H9 (cell line): Measurements from ENCODE around the gene KAZN. TPM values are rescaled to one million over a fixed set of nuclear protein-coding genes. Genes with fewer than 3 reads are reported as not detected.

Experiments used
- DNase-seq: peaks from one replicate; pipeline ENCODE4 v3.0.0-alpha.2; 2017
- H2AFZ ChIP-seq: one replicate; pipeline ENCODE4 v1.6.1; 2013; ENCODE audit warnings: mild to moderate bottlenecking, low read length, control low read depth, moderate library complexity
- H2AK5ac ChIP-seq: 2 replicates; pipeline ENCODE4 v1.6.1; 2013; ENCODE audit warnings: low read length, control low read depth, mixed read lengths; ENCODE audit not compliant: insufficient read length
- H2BK120ac ChIP-seq: one replicate; pipeline ENCODE4 v1.6.1; 2013; ENCODE audit warnings: low read depth, mild to moderate bottlenecking, low read length, control low read depth, inconsistent platforms; ENCODE audit not compliant: poor library complexity, severe bottlenecking
- H2BK12ac ChIP-seq: 2 replicates; pipeline ENCODE4 v1.6.1; 2013; ENCODE audit warnings: low read length, control low read depth, mixed read lengths, low read depth; ENCODE audit not compliant: insufficient read length
- H2BK15ac ChIP-seq: 2 replicates; pipeline ENCODE4 v1.6.1; 2013; ENCODE audit warnings: low read depth, low read length, control low read depth
- H2BK20ac ChIP-seq: one replicate; pipeline ENCODE4 v1.6.1; 2013; ENCODE audit warnings: low read depth, mild to moderate bottlenecking, low read length, control low read depth, inconsistent platforms; ENCODE audit not compliant: poor library complexity, severe bottlenecking
- H2BK5ac ChIP-seq: 2 replicates; pipeline ENCODE4 v1.6.1; 2013; ENCODE audit warnings: low read length, control low read depth, mixed read lengths; ENCODE audit not compliant: insufficient read length
- H3K14ac ChIP-seq: 2 replicates; pipeline ENCODE4 v1.6.1; 2013; ENCODE audit warnings: low read length, control low read depth; ENCODE audit not compliant: insufficient read depth
- H3K18ac ChIP-seq: 2 replicates; pipeline ENCODE4 v1.6.1; 2013; ENCODE audit warnings: low read depth, mild to moderate bottlenecking, mixed read lengths, low read length, control low read depth; ENCODE audit not compliant: insufficient read length
- H3K23ac ChIP-seq: 2 replicates; pipeline ENCODE4 v1.6.1; 2013; ENCODE audit warnings: low read length, control low read depth, mixed read lengths, low read depth; ENCODE audit not compliant: insufficient read length
- H3K23me2 ChIP-seq: 2 replicates; pipeline ENCODE4 v1.6.1; 2013; ENCODE audit warnings: low read depth, mild to moderate bottlenecking, mixed read lengths, low read length, control low read depth; ENCODE audit not compliant: insufficient read length, poor library complexity, severe bottlenecking
- H3K27ac ChIP-seq: 2 replicates; pipeline ENCODE4 v1.5.1; 2013; ENCODE audit warnings: low read length, control low read depth, mixed read lengths, low read depth; ENCODE audit not compliant: insufficient read length
- H3K27me3 ChIP-seq: 2 replicates; pipeline ENCODE4 v1.6.1; 2013; ENCODE audit warnings: low read length, control low read depth, inconsistent platforms; ENCODE audit not compliant: insufficient read depth
- H3K4ac ChIP-seq: 2 replicates; pipeline ENCODE4 v1.6.1; 2013; ENCODE audit warnings: low read depth, mild to moderate bottlenecking, control low read depth, inconsistent platforms, low read length, moderate library complexity
- H3K4me1 ChIP-seq: 2 replicates; pipeline ENCODE4 v1.6.1; 2013; ENCODE audit warnings: low read length, control low read depth, inconsistent platforms; ENCODE audit not compliant: insufficient read depth
- H3K4me2 ChIP-seq: 2 replicates; pipeline ENCODE4 v1.6.1; 2013; ENCODE audit warnings: low read length, control low read depth, mixed read lengths; ENCODE audit not compliant: insufficient read length, insufficient read depth
- H3K56ac ChIP-seq: 2 replicates; pipeline ENCODE4 v1.6.1; 2013; ENCODE audit warnings: low read depth, mild to moderate bottlenecking, mixed read lengths, low read length, control low read depth; ENCODE audit not compliant: insufficient read length
- H3K79me1 ChIP-seq: 2 replicates; pipeline ENCODE4 v1.6.1; 2013; ENCODE audit warnings: low read depth, mild to moderate bottlenecking, moderate library complexity, low read length, control low read depth, inconsistent platforms; ENCODE audit not compliant: insufficient read depth, poor library complexity, severe bottlenecking
- H3K79me2 ChIP-seq: 2 replicates; pipeline ENCODE4 v1.6.1; 2013; ENCODE audit warnings: low read length, control low read depth, inconsistent platforms; ENCODE audit not compliant: insufficient read depth
- H3K9ac ChIP-seq: 2 replicates; pipeline ENCODE4 v1.6.1; 2013; ENCODE audit warnings: low read length, control low read depth, mixed read lengths; ENCODE audit not compliant: insufficient read length; ENCODE audit errors: extremely low read depth
- H3K9me3 ChIP-seq: one replicate; pipeline ENCODE4 v1.6.1; 2013; ENCODE audit warnings: low read depth, low read length, inconsistent platforms; ENCODE audit not compliant: control insufficient read depth
- H3T11ph ChIP-seq: one replicate; pipeline ENCODE4 v1.6.1; 2013; ENCODE audit warnings: mild to moderate bottlenecking, low read length, control low read depth, inconsistent platforms
- H4K20me1 ChIP-seq: one replicate; pipeline ENCODE4 v1.6.1; 2013; ENCODE audit not compliant: control insufficient read depth, insufficient read length, insufficient read depth
- H4K5ac ChIP-seq: 2 replicates; pipeline ENCODE4 v1.6.1; 2013; ENCODE audit warnings: low read depth, mild to moderate bottlenecking, mixed read lengths, low read length, control low read depth; ENCODE audit not compliant: insufficient read length
- H4K8ac ChIP-seq: replicated peaks from 2 replicates; pipeline ENCODE4 v1.6.1; 2013; ENCODE audit warnings: low read length, control low read depth, mixed read lengths, low read depth; ENCODE audit not compliant: insufficient read length
- H4K91ac ChIP-seq: 2 replicates; pipeline ENCODE4 v1.6.1; 2013; ENCODE audit warnings: low read depth, mild to moderate bottlenecking, moderate library complexity, mixed read lengths, low read length, control low read depth; ENCODE audit not compliant: insufficient read length
- H3K27ac Mint-ChIP-seq, 3 experiments: 2 replicates in 2 of 3; 3 replicates in 1 of 3; pipeline ENCODE4 v1.8.0; 2020 to 2021; ENCODE audit warnings: mixed read lengths in 3 of 3, mild to moderate bottlenecking in 1 of 3, moderate library complexity in 1 of 3
- H3K27me3 Mint-ChIP-seq: 2 replicates; pipeline ENCODE4 v1.8.0; 2021; ENCODE audit warnings: low read depth, mild to moderate bottlenecking, moderate library complexity, mixed read lengths
- H3K36me3 Mint-ChIP-seq, 3 experiments: 2 replicates in 2 of 3; 3 replicates in 1 of 3; pipeline ENCODE4 v1.8.0; 2020 to 2021; ENCODE audit warnings: low read depth in 3 of 3, mixed read lengths in 3 of 3; ENCODE audit not compliant: insufficient read depth in 1 of 3
- H3K4me1 Mint-ChIP-seq, 2 experiments: 2 replicates each; pipeline ENCODE4 v1.8.0; 2020; ENCODE audit warnings: mixed read lengths in 2 of 2
- H3K4me3 Mint-ChIP-seq, 2 experiments: 2 replicates in 1 of 2; 3 replicates in 1 of 2; pipeline ENCODE4 v1.8.0; 2020 to 2021; ENCODE audit warnings: mild to moderate bottlenecking in 2 of 2, mixed read lengths in 2 of 2, moderate library complexity in 1 of 2
- H3K9me3 Mint-ChIP-seq, 2 experiments: 2 replicates in 1 of 2; 3 replicates in 1 of 2; pipeline ENCODE4 v1.8.0; 2020; ENCODE audit warnings: mild to moderate bottlenecking in 2 of 2, mixed read lengths in 2 of 2, moderate library complexity in 1 of 2
- WGBS: extraction: QIAGEN DNeasy Blood & Tissue Kit; methylation state at CpG from one replicate; pipeline ENCODE4 v1.1.7; 2013; ENCODE audit warnings: missing lambda C conversion rate, low lambda C conversion rate, mixed read lengths; ENCODE audit not compliant: insufficient read length; ENCODE audit errors: extremely low coverage; 5-methylcytosine and 5-hydroxymethylcytosine counted together
- total RNA-seq: library from RNA; stranded (reverse); gene quantifications from 2 replicates; pipeline ENCODE4 v1.2.1, GENCODE V29; 2021
- TF ChIP-seq, protein P1 (sequence below): fragments of 200-600 bp; sonication (generic); conservative IDR thresholded peaks from 3 replicates; pipeline ENCODE4 v1.8.0; 2021; ENCODE audit warnings: antibody characterized with exemption, mild to moderate bottlenecking

KAZN gene
- total RNA-seq, 1 experiment from 2014 or later: 7.6 TPM

- Mint-ChIP-seq H3K27me3 (no peaks in the 10 kb centered on the region; the same call in 1 of the 2 replicates), H3K9me3 (peaks cover 22 to 23% of the 10 kb centered on the region in 2 experiments), H3K4me1 (no peaks in the 10 kb centered on the region), H3K4me3 (no peak overlapping the region), H3K27ac (peak overlapping the region in 1 of 3 experiments; percentile 52; a peak in 2 of 7 replicates), H3K36me3 (peaks cover 11 to 15% (median 15%) of the 10 kb centered on the region in 3 experiments; a peak in 6 of 7 replicates)
- Histone ChIP-seq H3K79me1 (no peaks in the 10 kb centered on the region), H4K8ac (no peak overlapping the region), H4K20me1 (no peaks in the 10 kb centered on the region), H2BK120ac (no peak overlapping the region), H3K27ac (no peak overlapping the region), H3K27me3 (no peaks in the 10 kb centered on the region), H3K4me1 (no peaks in the 10 kb centered on the region), H3K9me3 (peaks cover 10% of the 10 kb centered on the region), H3T11ph (no peak overlapping the region), H2AFZ (no peak overlapping the region), H3K4me2 (no peak overlapping the region), H2BK5ac (no peak overlapping the region), H4K5ac (no peak overlapping the region), H2BK12ac (no peak overlapping the region), H3K4ac (no peak overlapping the region), H4K91ac (no peak overlapping the region), H2BK20ac (no peak overlapping the region), H3K14ac (no peak overlapping the region), H3K23me2 (no peaks in the 10 kb centered on the region), H2AK5ac (no peak overlapping the region), H3K23ac (no peak overlapping the region), H3K79me2 (no peaks in the 10 kb centered on the region), H3K18ac (no peak overlapping the region), H3K9ac (no peak overlapping the region), H3K56ac (no peak overlapping the region), H2BK15ac (no peak overlapping the region)
- no CpG with 5 or more reads among the region's 9 CpGs for WGBS
- TF ChIP-seq, protein P1, sequence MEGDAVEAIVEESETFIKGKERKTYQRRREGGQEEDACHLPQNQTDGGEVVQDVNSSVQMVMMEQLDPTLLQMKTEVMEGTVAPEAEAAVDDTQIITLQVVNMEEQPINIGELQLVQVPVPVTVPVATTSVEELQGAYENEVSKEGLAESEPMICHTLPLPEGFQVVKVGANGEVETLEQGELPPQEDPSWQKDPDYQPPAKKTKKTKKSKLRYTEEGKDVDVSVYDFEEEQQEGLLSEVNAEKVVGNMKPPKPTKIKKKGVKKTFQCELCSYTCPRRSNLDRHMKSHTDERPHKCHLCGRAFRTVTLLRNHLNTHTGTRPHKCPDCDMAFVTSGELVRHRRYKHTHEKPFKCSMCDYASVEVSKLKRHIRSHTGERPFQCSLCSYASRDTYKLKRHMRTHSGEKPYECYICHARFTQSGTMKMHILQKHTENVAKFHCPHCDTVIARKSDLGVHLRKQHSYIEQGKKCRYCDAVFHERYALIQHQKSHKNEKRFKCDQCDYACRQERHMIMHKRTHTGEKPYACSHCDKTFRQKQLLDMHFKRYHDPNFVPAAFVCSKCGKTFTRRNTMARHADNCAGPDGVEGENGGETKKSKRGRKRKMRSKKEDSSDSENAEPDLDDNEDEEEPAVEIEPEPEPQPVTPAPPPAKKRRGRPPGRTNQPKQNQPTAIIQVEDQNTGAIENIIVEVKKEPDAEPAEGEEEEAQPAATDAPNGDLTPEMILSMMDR: no peak
- no peak for DNase-seq
Observed at GRCh38 chr1:14810595-14811361, 212.3 kb downstream of the KAZN start.
